Endothelial cell of umbilical vein (primary cell): ENCODE data around the gene BRICD5. TPM values are rescaled to one million over a fixed set of nuclear protein-coding genes. Genes with fewer than 3 reads are reported as not detected.

Experiments
- BruUV-seq: library from RNA; stranded (reverse); fragments of 400-500 nt; replicated peaks from 2 replicates; lab custom pipeline; 2021; lab: Mats Ljungman, UMichigan
- CTCF ChIA-PET: fragments of 300-600, 350-600 bp; sonication (Branson Sonifier 250); formaldehyde crosslinking; loops from one replicate; lab custom pipeline; 2021; ENCODE audit warnings: antibody characterized with exemption, inconsistent platforms; lab: Charles Lee
- POLR2A ChIA-PET: fragments of 300-600, 350-600 bp; sonication (Branson Sonifier 250); formaldehyde crosslinking; loops from one replicate; lab custom pipeline; 2021; ENCODE audit warnings: antibody characterized with exemption, inconsistent platforms; lab: Charles Lee
- DNase-seq: peaks from one replicate; pipeline ENCODE4 v3.0.0-alpha.2; 2011; ENCODE audit warnings: low read depth, low spot score
- FAIRE-seq: peaks from 2 replicates; lab custom pipeline; 2011; peaks lifted over from hg19 to GRCh38; lab: Jason Lieb, UNC
- H2AFZ ChIP-seq: 2 replicates; pipeline ENCODE4 v1.6.0; 2012; ENCODE audit warnings: low read depth, low read length, control low read depth, inconsistent platforms
- H3K27ac ChIP-seq: 2 replicates; pipeline ENCODE4 v1.5.1; 2011; ENCODE audit warnings: low read depth, mild to moderate bottlenecking, control low read depth, low read length, moderate library complexity; ENCODE audit not compliant: insufficient read depth
- H3K27me3 ChIP-seq, 2 experiments: 2 replicates each; pipeline versions ENCODE4 v1.6.0 to v1.6.1; 2011; ENCODE audit warnings: low read length in 2 of 2, mixed read lengths in 1 of 2; ENCODE audit not compliant: control insufficient read depth in 2 of 2, insufficient read depth in 2 of 2
- H3K36me3 ChIP-seq, 2 experiments: 2 replicates in 1 of 2; 3 replicates in 1 of 2; pipeline ENCODE4 v1.5.1; 2011; ENCODE audit warnings: low read length in 2 of 2, mild to moderate bottlenecking in 1 of 2, moderate library complexity in 1 of 2; ENCODE audit not compliant: control insufficient read depth in 2 of 2, insufficient read depth in 2 of 2; ENCODE audit errors: extremely low read depth in 1 of 2
- H3K4me1 ChIP-seq: 3 replicates; pipeline ENCODE4 v1.5.1; 2011; ENCODE audit warnings: mild to moderate bottlenecking, low read length; ENCODE audit not compliant: control insufficient read depth, insufficient read depth; ENCODE audit errors: extremely low read depth
- H3K4me2 ChIP-seq: 2 replicates; pipeline ENCODE4 v1.6.1; 2011; ENCODE audit warnings: low read length, control low read depth, mixed read lengths; ENCODE audit not compliant: insufficient read depth
- H3K4me3 ChIP-seq, 3 experiments: fragments of 200-600 bp in 1 of 3; sonication (generic), shearing (Covaris generic) in 1 of 3; replicated peaks in 1 of 3; 2 replicates each; pipeline ENCODE4 v1.5.1; 2011 to 2016; ENCODE audit warnings: control low read depth in 3 of 3, low read length in 3 of 3, mild to moderate bottlenecking in 2 of 3, inconsistent platforms in 1 of 3, low read depth in 1 of 3, moderate library complexity in 1 of 3; ENCODE audit not compliant: insufficient read depth in 1 of 3
- H3K79me2 ChIP-seq: 2 replicates; pipeline ENCODE4 v1.6.0; 2012; ENCODE audit warnings: low read length, inconsistent platforms; ENCODE audit not compliant: control insufficient read depth, insufficient read depth
- H3K9ac ChIP-seq: replicated peaks from 2 replicates; pipeline ENCODE3; 2011; ENCODE audit warnings: low read length, control low read depth; ENCODE audit not compliant: insufficient read depth; ENCODE audit errors: extremely low read depth
- H3K9me1 ChIP-seq: replicated peaks from 3 replicates; pipeline ENCODE4 v1.6.0; 2011; ENCODE audit warnings: mild to moderate bottlenecking, low read length; ENCODE audit not compliant: control insufficient read depth, insufficient read depth; ENCODE audit errors: extremely low read depth
- H3K9me3 ChIP-seq: replicated peaks from 2 replicates; pipeline ENCODE4 v1.5.1; 2012; ENCODE audit warnings: low read length, inconsistent platforms; ENCODE audit not compliant: control insufficient read depth, insufficient read depth
- H4K20me1 ChIP-seq: replicated peaks from 2 replicates; pipeline ENCODE3; 2011; ENCODE audit warnings: mild to moderate bottlenecking, low read length; ENCODE audit not compliant: control insufficient read depth, insufficient read depth; ENCODE audit errors: extremely low read depth
- EZH2 ChIP-seq: IDR thresholded peaks from 2 replicates; pipeline ENCODE4 v1.6.1; 2012; ENCODE audit warnings: borderline replicate concordance, low read depth, mild to moderate bottlenecking, moderate library complexity, low read length, inconsistent platforms; ENCODE audit not compliant: severe bottlenecking
- FOS ChIP-seq: IDR thresholded peaks from 2 replicates; pipeline ENCODE4 v1.6.1; 2011; ENCODE audit warnings: mild to moderate bottlenecking, low read length, moderate library complexity, borderline replicate concordance; ENCODE audit not compliant: insufficient read depth
- GATA2 ChIP-seq: IDR thresholded peaks from 2 replicates; pipeline ENCODE4 v1.7.0; 2011; ENCODE audit warnings: low read depth, mild to moderate bottlenecking, moderate library complexity, mixed read lengths, low read length; ENCODE audit not compliant: insufficient read length, insufficient read depth
- JUN ChIP-seq: IDR thresholded peaks from 2 replicates; pipeline ENCODE4 v1.6.1; 2011; ENCODE audit warnings: borderline replicate concordance, low read depth; ENCODE audit not compliant: insufficient read length, insufficient read depth
- MYC ChIP-seq: IDR thresholded peaks from one replicate; pipeline ENCODE4 v1.6.1; 2011; ENCODE audit warnings: mild to moderate bottlenecking, low read depth, low read length
- POLR2A ChIP-seq: IDR thresholded peaks from 2 replicates; pipeline ENCODE4 v1.6.1; 2012; ENCODE audit warnings: low read depth, mild to moderate bottlenecking, control low read depth, low read length
- POLR2AphosphoS5 ChIP-seq: IDR thresholded peaks from 2 replicates; pipeline ENCODE4 v1.6.1; 2012; ENCODE audit warnings: low read depth, mild to moderate bottlenecking, control low read depth, low read length, moderate library complexity; ENCODE audit not compliant: insufficient read depth
- dilution Hi-C: fragments of 300-500 bp; cut with MboI; formaldehyde crosslinking; loops from one replicate; pipeline ENCODE4 v1.15.0; 2019; ENCODE audit warnings: low sequenced_read_pairs; ENCODE audit not compliant: extremely low pct_ligation_motif_present
- intact Hi-C: fragments of 100-400 bp; cut with micrococcal nuclease; formaldehyde crosslinking; loops from one replicate; pipeline ENCODE4 v1.10.0; 2022
- polyA plus RNA-seq, 4 experiments: library from polyadenylated mRNA; depleted of rRNA in 3 of 4; stranded (reverse) in 3 of 4; unstranded in 1 of 4; fragments of >200 nt; gene quantifications; 2 replicates each; pipeline versions ENCODE4 v1.2.1 to v1.2.3, GENCODE V29; 2011 to 2012; ENCODE audit warnings: missing spikeins in 1 of 4
- total RNA-seq: library from RNA; stranded (reverse); gene quantifications from 2 replicates; pipeline ENCODE4 v1.2.3, GENCODE V29; 2021
- TF ChIP-seq, protein P1 (sequence below), 2 donors: IDR thresholded peaks; 1 replicate in 1 of 2; 2 replicates in 1 of 2; pipeline ENCODE4 v1.5.1; 2011; ENCODE audit warnings: low read length in 2 of 2, mild to moderate bottlenecking in 2 of 2, moderate library complexity in 2 of 2, control low read depth in 1 of 2, inconsistent platforms in 1 of 2, low read depth in 1 of 2; ENCODE audit not compliant: insufficient read depth in 1 of 2; ENCODE audit errors: extremely low read depth in 1 of 2
- TF ChIP-seq, protein P2 (sequence below): IDR thresholded peaks from 2 replicates; pipeline ENCODE4 v1.6.1; 2011; ENCODE audit not compliant: insufficient read depth, insufficient read length

The BRICD5 gene
- total and polyA plus RNA-seq, 2 donors (not counting 3 experiments of a cell fraction or from before 2014, with no cell fraction given) = 5.6 to 8.4 TPM

DNA sequence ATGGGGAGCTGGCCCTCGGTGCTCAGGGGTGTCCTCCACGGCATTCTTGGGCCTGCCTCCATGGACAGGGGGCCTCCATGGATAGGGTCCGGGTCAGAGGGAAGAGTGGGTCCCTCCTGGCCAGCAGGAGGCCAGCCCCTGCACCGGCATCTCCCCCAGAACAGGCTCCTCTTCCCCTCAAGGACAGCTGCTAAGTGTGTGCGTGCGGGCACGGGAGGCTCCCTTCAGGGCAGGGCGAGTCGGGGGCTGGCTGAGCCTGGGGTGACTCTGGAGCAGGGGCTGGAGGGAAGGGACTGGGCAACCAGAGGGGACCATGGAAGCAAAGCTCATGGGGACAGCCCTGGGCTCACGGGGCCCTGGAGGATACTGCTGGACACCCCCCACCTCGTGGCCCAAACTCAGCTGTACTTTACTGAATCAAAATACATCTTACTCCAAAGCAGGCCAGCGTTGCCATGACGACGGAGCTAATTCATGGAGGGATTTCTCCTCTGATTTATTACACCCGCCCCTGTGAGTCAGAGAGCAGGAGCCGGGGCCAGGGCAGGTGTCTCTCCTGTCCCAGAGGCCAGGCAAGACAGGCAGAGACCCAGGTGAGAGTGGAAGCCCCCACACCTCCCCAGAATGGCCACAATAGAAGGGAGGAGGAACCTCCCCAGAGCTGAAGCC, 16.4 kb downstream of the BRICD5 start:
- no TSS peak for BruUV-seq
- Histone ChIP-seq H3K9ac (no peak overlapping the region), H2AFZ (no peak overlapping the region), H3K4me3 (no peak overlapping the region), H3K27me3 (peaks cover 26 to 35% of the 10 kb centered on the region in 2 experiments), H3K9me1 (no peaks in the 10 kb centered on the region), H3K4me1 (no peaks in the 10 kb centered on the region), H3K9me3 (no peaks in the 10 kb centered on the region), H3K36me3 (no peaks in the 10 kb centered on the region), H3K79me2 (no peaks in the 10 kb centered on the region), H3K27ac (no peak overlapping the region), H3K4me2 (no peak overlapping the region), H4K20me1 (no peaks in the 10 kb centered on the region)
- no peak for FAIRE-seq
- intact Hi-C loops = no loop called here
- dilution Hi-C loops = no loop called here
- ChIA-PET CTCF (interaction anchor here (1.0 to 1.5 kb wide), 8 partner anchors 9 to 307 kb away, joined by 3 to 11 read pairs (median 4); partner anchors contain the start of genes ECI1, PGP and RAB26), POLR2A (interaction anchor here (2.6 kb wide), 1 partner anchor 39 kb away, joined by 8 read pairs; the partner anchor contains the start of gene TRAF7)
- no peak for DNase-seq
- TF ChIP-seq POLR2A (no peak), FOS (no peak), MYC (no peak), JUN (no peak), GATA2 (no peak), POLR2AphosphoS5 (no peak), EZH2 (no peak)
- TF ChIP-seq, protein P1, sequence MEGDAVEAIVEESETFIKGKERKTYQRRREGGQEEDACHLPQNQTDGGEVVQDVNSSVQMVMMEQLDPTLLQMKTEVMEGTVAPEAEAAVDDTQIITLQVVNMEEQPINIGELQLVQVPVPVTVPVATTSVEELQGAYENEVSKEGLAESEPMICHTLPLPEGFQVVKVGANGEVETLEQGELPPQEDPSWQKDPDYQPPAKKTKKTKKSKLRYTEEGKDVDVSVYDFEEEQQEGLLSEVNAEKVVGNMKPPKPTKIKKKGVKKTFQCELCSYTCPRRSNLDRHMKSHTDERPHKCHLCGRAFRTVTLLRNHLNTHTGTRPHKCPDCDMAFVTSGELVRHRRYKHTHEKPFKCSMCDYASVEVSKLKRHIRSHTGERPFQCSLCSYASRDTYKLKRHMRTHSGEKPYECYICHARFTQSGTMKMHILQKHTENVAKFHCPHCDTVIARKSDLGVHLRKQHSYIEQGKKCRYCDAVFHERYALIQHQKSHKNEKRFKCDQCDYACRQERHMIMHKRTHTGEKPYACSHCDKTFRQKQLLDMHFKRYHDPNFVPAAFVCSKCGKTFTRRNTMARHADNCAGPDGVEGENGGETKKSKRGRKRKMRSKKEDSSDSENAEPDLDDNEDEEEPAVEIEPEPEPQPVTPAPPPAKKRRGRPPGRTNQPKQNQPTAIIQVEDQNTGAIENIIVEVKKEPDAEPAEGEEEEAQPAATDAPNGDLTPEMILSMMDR (IDR thresholded peaks at IDR 0.05; ENCODE audit: extremely low read depth in 1 of 2, insufficient read depth in 1 of 2, low read depth in 1 of 2, low read length in 2 of 2) = no peak
- TF ChIP-seq, protein P2, sequence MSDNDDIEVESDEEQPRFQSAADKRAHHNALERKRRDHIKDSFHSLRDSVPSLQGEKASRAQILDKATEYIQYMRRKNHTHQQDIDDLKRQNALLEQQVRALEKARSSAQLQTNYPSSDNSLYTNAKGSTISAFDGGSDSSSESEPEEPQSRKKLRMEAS = no peak
